A673 (cell line): Measurements from ENCODE around the gene KRT79. TPM values are rescaled to one million over a fixed set of nuclear protein-coding genes. Genes with fewer than 3 reads are reported as not detected.

ENCODE experiments used
- BruUV-seq: library from RNA; stranded (reverse); fragments of 400-500 nt; replicated peaks from 2 replicates; lab custom pipeline; 2021; lab: Mats Ljungman, UMichigan
- CTCF ChIA-PET: fragments of 300-600 bp; sonication (Branson Sonifier 250); formaldehyde crosslinking; loops from one replicate; lab custom pipeline; 2022; ENCODE audit warnings: antibody characterized with exemption; lab: Charles Lee
- POLR2A ChIA-PET: fragments of 300-600 bp; sonication (Branson Sonifier 250); formaldehyde crosslinking; loops from one replicate; lab custom pipeline; 2022; ENCODE audit warnings: antibody characterized with exemption; ENCODE audit not compliant: low non-redundant PET; lab: Charles Lee
- DNase-seq: peaks from one replicate; pipeline ENCODE4 v3.0.0-alpha.2; 2015; ENCODE audit warnings: low spot score
- H3K27ac ChIP-seq: fragments of 200-600 bp; sonication (generic); 2 replicates; pipeline ENCODE4 v1.5.1; 2016; ENCODE audit warnings: mixed run types, low read depth, mild to moderate bottlenecking, mixed read lengths, antibody characterized with exemption, low read length; ENCODE audit not compliant: poor library complexity, severe bottlenecking
- H3K27me3 ChIP-seq: fragments of 200-600 bp; sonication (generic); replicated peaks from 2 replicates; pipeline ENCODE4 v1.6.1; 2017; ENCODE audit warnings: mixed run types, low read depth, mild to moderate bottlenecking, mixed read lengths, antibody characterized with exemption, low read length; ENCODE audit not compliant: insufficient read depth, poor library complexity
- H3K36me3 ChIP-seq: fragments of 200-600 bp; sonication (generic); 2 replicates; pipeline ENCODE4 v1.6.1; 2016; ENCODE audit warnings: mixed run types, mild to moderate bottlenecking, mixed read lengths, antibody characterized with exemption, low read length; ENCODE audit not compliant: insufficient read depth, poor library complexity, severe bottlenecking
- H3K4me1 ChIP-seq: fragments of 200-600 bp; sonication (generic); 2 replicates; pipeline ENCODE4 v1.6.1; 2017; ENCODE audit warnings: mixed run types, mild to moderate bottlenecking, mixed read lengths, antibody characterized with exemption, low read length; ENCODE audit not compliant: insufficient read depth, poor library complexity, severe bottlenecking
- H3K4me3 ChIP-seq: fragments of 200-600 bp; sonication (generic); 2 replicates; pipeline ENCODE4 v1.5.1; 2016; ENCODE audit warnings: low read depth, mixed run types, mild to moderate bottlenecking, mixed read lengths, low read length; ENCODE audit not compliant: poor library complexity, severe bottlenecking
- H3K9me3 ChIP-seq: fragments of 200-600 bp; sonication (generic); 2 replicates; pipeline ENCODE4 v1.6.1; 2016; ENCODE audit warnings: mixed run types, low read depth, mild to moderate bottlenecking, mixed read lengths, antibody characterized with exemption, low read length; ENCODE audit not compliant: poor library complexity, severe bottlenecking
- CTCF ChIP-seq: fragments of 300-800, 200-600 bp; sonication (generic); conservative IDR thresholded peaks from 2 replicates; pipeline ENCODE4 v1.5.1; 2017; ENCODE audit warnings: low read depth, mild to moderate bottlenecking, antibody characterized with exemption, low read length, moderate library complexity, mixed read lengths
- EZH2 ChIP-seq: fragments of 200-600 bp; sonication (generic); IDR thresholded peaks from 2 replicates; pipeline ENCODE4 v1.6.1; 2017; ENCODE audit warnings: borderline replicate concordance, low read depth, mild to moderate bottlenecking, mixed read lengths, antibody characterized with exemption, low read length; ENCODE audit not compliant: poor library complexity, severe bottlenecking
- intact Hi-C: fragments of 100-400 bp; cut with micrococcal nuclease; formaldehyde crosslinking; loops from one replicate; pipeline ENCODE4 v1.10.0; 2022; ENCODE audit not compliant: unreplicated experiment
- total RNA-seq: library from RNA; stranded (reverse); gene quantifications from 2 replicates; pipeline ENCODE4 v1.2.3, GENCODE V29; 2021

KRT79 gene
- total RNA-seq, 1 experiment from 2014 or later, result not detected

GRCh38 chr12:52824741-52825410, 9.2 kb downstream of the KRT79 start:
- Histone ChIP-seq H3K36me3 (no peaks in the 10 kb centered on the region), H3K27me3 (no peaks in the 10 kb centered on the region), H3K4me1 (no peaks in the 10 kb centered on the region), H3K9me3 (no peaks in the 10 kb centered on the region), H3K27ac (no peak overlapping the region), H3K4me3 (no peak overlapping the region)
- TF ChIP-seq CTCF (no peak), EZH2 (no peak)
- ChIA-PET POLR2A (no interaction called here), CTCF (no interaction called here)
- BruUV-seq, result no TSS peak
- intact Hi-C loops, result no loop called here
- no peak for DNase-seq

GRCh38 chr12:52823761-52824450, 10.2 kb downstream of the KRT79 start:
- Histone ChIP-seq H3K4me1 (no peaks in the 10 kb centered on the region), H3K9me3 (no peaks in the 10 kb centered on the region), H3K4me3 (no peak overlapping the region), H3K27ac (no peak overlapping the region), H3K27me3 (no peaks in the 10 kb centered on the region), H3K36me3 (no peaks in the 10 kb centered on the region)
- BruUV-seq, result no TSS peak
- intact Hi-C loops, result no loop called here
- ChIA-PET POLR2A (no interaction called here), CTCF (no interaction called here)
- TF ChIP-seq CTCF, result no peak
- no peak for TF ChIP-seq EZH2
- no peak for DNase-seq

GRCh38 chr12:52822771-52823510, 11.2 kb downstream of the KRT79 start:
- Histone ChIP-seq H3K4me1 (no peaks in the 10 kb centered on the region), H3K27ac (no peak overlapping the region), H3K27me3 (no peaks in the 10 kb centered on the region), H3K9me3 (no peaks in the 10 kb centered on the region), H3K4me3 (no peak overlapping the region), H3K36me3 (no peaks in the 10 kb centered on the region)
- no peak for DNase-seq
- intact Hi-C loops, result no loop called here
- CTCF ChIA-PET, result no interaction called here
- TF ChIP-seq CTCF, result no peak
- no peak for TF ChIP-seq EZH2
- no TSS peak for BruUV-seq
- POLR2A ChIA-PET, result no interaction called here
